ENCODE results near the gene RPL28. TPM values are rescaled to one million over a fixed set of nuclear protein-coding genes. Genes with fewer than 3 reads are reported as not detected.

Gene RPL28
- total and polyA plus RNA-seq, 2 donors (not counting 3 experiments of a cell fraction or from before 2014, with no cell fraction given) = 1,872 to 3,435 TPM

DNA sequence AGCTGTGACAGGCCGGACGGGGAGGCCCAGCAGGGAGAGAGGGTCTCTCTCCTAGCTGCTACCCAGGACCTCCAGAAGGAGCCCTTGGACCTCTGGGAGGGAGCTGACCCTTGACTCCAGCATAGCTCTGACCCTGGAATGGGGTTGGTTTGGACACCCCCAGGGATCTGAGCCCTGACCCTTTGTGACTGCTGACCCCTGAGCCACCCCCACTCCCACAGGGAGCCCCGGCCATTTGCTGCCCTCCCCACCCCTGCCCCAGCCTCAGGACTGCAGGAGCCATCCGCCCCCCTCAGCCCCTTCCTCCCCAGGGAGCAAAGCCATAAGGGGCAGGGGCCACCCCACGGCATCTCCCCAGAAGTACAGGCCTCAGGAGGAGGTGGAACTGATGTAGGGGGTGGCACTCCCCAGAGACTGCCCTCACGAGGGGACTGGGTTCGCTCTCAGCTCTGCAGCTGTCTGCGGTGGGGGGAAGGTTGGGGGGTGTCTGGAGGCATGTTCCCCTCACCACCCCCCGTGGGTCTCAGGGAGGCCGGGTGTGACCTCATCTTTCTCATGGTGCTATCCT is 38.2 kb upstream of the RPL28 start:
- POLR2A ChIA-PET = no interaction called here
- H3K36me3 ChIP-seq (ENCODE audit: control insufficient read depth in 2 of 2, extremely low read depth in 1 of 2, insufficient read depth in 2 of 2, low read length in 2 of 2) = peaks cover 0 to 7% of the 10 kb centered on the region in 2 experiments
- DNase-seq (ENCODE audit: low read depth, low spot score) (no peak), FAIRE-seq (no peak)
- no peak overlapping the region for H3K9ac ChIP-seq (replicated peaks; ENCODE audit: extremely low read depth, insufficient read depth, low read length)
- no peak overlapping the region for H3K4me3 ChIP-seq (replicated peaks in 1 of 3; ENCODE audit: insufficient read depth in 1 of 3, low read depth in 1 of 3, low read length in 3 of 3)
- dilution Hi-C loops (cut with MboI; ENCODE audit: extremely low pct_ligation_motif_present, low sequenced_read_pairs) = no loop called here
- peaks cover 4 to 7% of the 10 kb centered on the region in 2 experiments for H3K27me3 ChIP-seq (ENCODE audit: control insufficient read depth in 2 of 2, insufficient read depth in 2 of 2, low read length in 2 of 2)
- intact Hi-C loops (cut with micrococcal nuclease) = no loop called here
- no peak overlapping the region for H3K27ac ChIP-seq (ENCODE audit: insufficient read depth, low read depth, low read length)
- TF ChIP-seq, protein P1, sequence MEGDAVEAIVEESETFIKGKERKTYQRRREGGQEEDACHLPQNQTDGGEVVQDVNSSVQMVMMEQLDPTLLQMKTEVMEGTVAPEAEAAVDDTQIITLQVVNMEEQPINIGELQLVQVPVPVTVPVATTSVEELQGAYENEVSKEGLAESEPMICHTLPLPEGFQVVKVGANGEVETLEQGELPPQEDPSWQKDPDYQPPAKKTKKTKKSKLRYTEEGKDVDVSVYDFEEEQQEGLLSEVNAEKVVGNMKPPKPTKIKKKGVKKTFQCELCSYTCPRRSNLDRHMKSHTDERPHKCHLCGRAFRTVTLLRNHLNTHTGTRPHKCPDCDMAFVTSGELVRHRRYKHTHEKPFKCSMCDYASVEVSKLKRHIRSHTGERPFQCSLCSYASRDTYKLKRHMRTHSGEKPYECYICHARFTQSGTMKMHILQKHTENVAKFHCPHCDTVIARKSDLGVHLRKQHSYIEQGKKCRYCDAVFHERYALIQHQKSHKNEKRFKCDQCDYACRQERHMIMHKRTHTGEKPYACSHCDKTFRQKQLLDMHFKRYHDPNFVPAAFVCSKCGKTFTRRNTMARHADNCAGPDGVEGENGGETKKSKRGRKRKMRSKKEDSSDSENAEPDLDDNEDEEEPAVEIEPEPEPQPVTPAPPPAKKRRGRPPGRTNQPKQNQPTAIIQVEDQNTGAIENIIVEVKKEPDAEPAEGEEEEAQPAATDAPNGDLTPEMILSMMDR (IDR thresholded peaks at IDR 0.05; ENCODE audit: extremely low read depth in 1 of 2, insufficient read depth in 1 of 2, low read depth in 1 of 2, low read length in 2 of 2) = no peak
- TF ChIP-seq JUN (IDR thresholded peaks at IDR 0.05; ENCODE audit: borderline replicate concordance, insufficient read depth, insufficient read length, low read depth) (no peak), MYC (IDR thresholded peaks at IDR 0.05; ENCODE audit: low read depth, low read length) (no peak), EZH2 (IDR thresholded peaks at IDR 0.05; ENCODE audit: borderline replicate concordance, low read depth, low read length, severe bottlenecking) (no peak), POLR2AphosphoS5 (IDR thresholded peaks at IDR 0.05; ENCODE audit: insufficient read depth, low read depth, low read length) (no peak), GATA2 (IDR thresholded peaks at IDR 0.05; ENCODE audit: insufficient read depth, insufficient read length, low read depth, low read length) (no peak), FOS (IDR thresholded peaks at IDR 0.05; ENCODE audit: borderline replicate concordance, insufficient read depth, low read length) (no peak)
- TF ChIP-seq, protein P2, sequence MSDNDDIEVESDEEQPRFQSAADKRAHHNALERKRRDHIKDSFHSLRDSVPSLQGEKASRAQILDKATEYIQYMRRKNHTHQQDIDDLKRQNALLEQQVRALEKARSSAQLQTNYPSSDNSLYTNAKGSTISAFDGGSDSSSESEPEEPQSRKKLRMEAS (IDR thresholded peaks at IDR 0.05; ENCODE audit: insufficient read depth, insufficient read length) = no peak
- CTCF ChIA-PET = no interaction called here
- H3K4me2 ChIP-seq (ENCODE audit: insufficient read depth, low read length) = no peak overlapping the region
- no peaks in the 10 kb centered on the region for H3K9me3 ChIP-seq (replicated peaks; ENCODE audit: control insufficient read depth, insufficient read depth, low read length)
- H3K4me1 ChIP-seq (ENCODE audit: control insufficient read depth, extremely low read depth, insufficient read depth, low read length) = no peaks in the 10 kb centered on the region
- no peaks in the 10 kb centered on the region for H3K79me2 ChIP-seq (ENCODE audit: control insufficient read depth, insufficient read depth, low read length)
- no peak overlapping the region for H2AFZ ChIP-seq (ENCODE audit: low read depth, low read length)
- no peaks in the 10 kb centered on the region for H3K9me1 ChIP-seq (replicated peaks; ENCODE audit: control insufficient read depth, extremely low read depth, insufficient read depth, low read length)
- no peaks in the 10 kb centered on the region for H4K20me1 ChIP-seq (replicated peaks; ENCODE audit: control insufficient read depth, extremely low read depth, insufficient read depth, low read length)
- BruUV-seq (replicated peaks) = no TSS peak
